ENCODE measurements around the gene SCAPER. TPM values are rescaled to one million over a fixed set of nuclear protein-coding genes. Genes with fewer than 3 reads are reported as not detected.

Gene SCAPER
- total and polyA plus RNA-seq, 2 of the 4 experiments (the other 2 are of a cell fraction), result 2.9 to 9.7 TPM

GRCh38 chr15:76905855-76906254, 715 bp upstream of the SCAPER start:
- POLR2A ChIA-PET (ENCODE audit: unreplicated experiment), result no interaction called here

More at GRCh38 chr15:76905855-76906254, 715 bp upstream of the SCAPER start:
- Histone ChIP-seq H4K5ac (ENCODE audit: low read depth, low read length) (no peak overlapping the region), H3K4me1 (ENCODE audit: control insufficient read depth, insufficient read depth, low read length) (peaks cover 10% of the 10 kb centered on the region), H4K8ac (ENCODE audit: low read depth in 2 of 2, low read length in 2 of 2) (peak overlapping the region; percentile 95 to 96), H4K20me1 (ENCODE audit: insufficient read depth, low read length) (peaks cover 6% of the 10 kb centered on the region; the same call in 1 of the 2 replicates), H2BK20ac (ENCODE audit: low read depth, low read length) (no peak overlapping the region), H4K91ac (ENCODE audit: insufficient read depth, low read depth, low read length) (no peak overlapping the region), H3K9me1 (ENCODE audit: insufficient read depth, low read length) (peaks cover 4% of the 10 kb centered on the region; the same call in 1 of the 2 replicates), H2AFZ (replicated peaks; ENCODE audit: low read length, poor library complexity) (peak overlapping the region; percentile 96), H3K4ac (ENCODE audit: low read depth, low read length) (peak overlapping the region; percentile 90), H2BK15ac (ENCODE audit: low read depth, low read length) (0 out of 3 replicates have a peak overlapping the region, but pooled peaks have one; percentile 63), H3K14ac (replicated peaks; ENCODE audit: low read depth, low read length) (peak overlapping the region; percentile 98), H2AK5ac (ENCODE audit: low read depth, low read length) (no peak overlapping the region), H3K36me3 (ENCODE audit: control insufficient read depth, insufficient read depth, low read length) (no peaks in the 10 kb centered on the region), H3K27ac (ENCODE audit: insufficient read depth, low read length) (no peak overlapping the region), H3K4me2 (ENCODE audit: low read depth, low read length) (peak overlapping the region; percentile 97), H3K4me3 (ENCODE audit: insufficient read depth, low read depth, low read length) (peak overlapping the region; percentile 81), H3K79me1 (ENCODE audit: low read depth in 1 of 2, low read length in 2 of 2) (peaks cover 9 to 26% of the 10 kb centered on the region in 2 experiments; a peak in 3 of 4 replicates), H2BK120ac (ENCODE audit: low read depth, low read length) (no peak overlapping the region), H3K9me3 (ENCODE audit: control insufficient read depth, insufficient read depth, low read length) (no peaks in the 10 kb centered on the region), H3K56ac (ENCODE audit: extremely low read depth, insufficient read depth, low read length) (peak overlapping the region; percentile 89; the same call in 1 of the 2 replicates), H3K9ac (ENCODE audit: low read depth, low read length) (peak overlapping the region; percentile 87; the same call in 1 of the 2 replicates), H3K27me3 (ENCODE audit: control insufficient read depth, insufficient read depth, low read length) (no peaks in the 10 kb centered on the region), H3K18ac (ENCODE audit: low read depth, low read length) (peak overlapping the region; percentile 25; the same call in 1 of the 2 replicates), H2BK5ac (ENCODE audit: low read depth, low read length, poor library complexity, severe bottlenecking) (no peak overlapping the region), H3K23ac (ENCODE audit: low read depth, low read length) (peak overlapping the region; percentile 90; the same call in 1 of the 2 replicates), H2AK9ac (replicated peaks; ENCODE audit: low read depth, low read length, poor library complexity) (no peak overlapping the region)
- dilution Hi-C loops (cut with HindIII; ENCODE audit: low sequenced_read_pairs, unreplicated experiment), result no loop called here
- CTCF ChIA-PET, result no interaction called here
- intact Hi-C loops (cut with micrococcal nuclease), result no loop called here
- no peak for TF ChIP-seq RFX5 (IDR thresholded peaks at IDR 0.05; ENCODE audit: low read depth, low read length)
- TF ChIP-seq RCOR1 (IDR thresholded peaks at IDR 0.05; ENCODE audit: insufficient replicate concordance, low read length), result no peak
- TF ChIP-seq CTCF (conservative IDR thresholded peaks at IDR 0.05; ENCODE audit: low read depth, low read length), result no peak
- no peak for TF ChIP-seq USF2 (IDR thresholded peaks at IDR 0.05; ENCODE audit: low read depth, low read length)
- no peak for TF ChIP-seq FOS (IDR thresholded peaks at IDR 0.05; ENCODE audit: low read depth, low read length)
- TF ChIP-seq, protein P1, sequence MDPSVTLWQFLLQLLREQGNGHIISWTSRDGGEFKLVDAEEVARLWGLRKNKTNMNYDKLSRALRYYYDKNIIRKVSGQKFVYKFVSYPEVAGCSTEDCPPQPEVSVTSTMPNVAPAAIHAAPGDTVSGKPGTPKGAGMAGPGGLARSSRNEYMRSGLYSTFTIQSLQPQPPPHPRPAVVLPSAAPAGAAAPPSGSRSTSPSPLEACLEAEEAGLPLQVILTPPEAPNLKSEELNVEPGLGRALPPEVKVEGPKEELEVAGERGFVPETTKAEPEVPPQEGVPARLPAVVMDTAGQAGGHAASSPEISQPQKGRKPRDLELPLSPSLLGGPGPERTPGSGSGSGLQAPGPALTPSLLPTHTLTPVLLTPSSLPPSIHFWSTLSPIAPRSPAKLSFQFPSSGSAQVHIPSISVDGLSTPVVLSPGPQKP (IDR thresholded peaks at IDR 0.05; ENCODE audit: borderline replicate concordance, low read depth, low read length), result no peak
- no peak for TF ChIP-seq BHLHE40 (IDR thresholded peaks at IDR 0.05; ENCODE audit: low read depth, low read length)
- no peak for TF ChIP-seq NFE2L2 (IDR thresholded peaks at IDR 0.05; ENCODE audit: low read depth, low read length)
- TF ChIP-seq MAFK (IDR thresholded peaks at IDR 0.05; ENCODE audit: low read depth, low read length), result no peak
- no peak for TF ChIP-seq POLR2A (IDR thresholded peaks at IDR 0.05; ENCODE audit: low read depth, low read length)
- TF ChIP-seq CEBPB (IDR thresholded peaks at IDR 0.05; ENCODE audit: low read depth, low read length), result no peak
- TF ChIP-seq SMC3 (IDR thresholded peaks at IDR 0.05; ENCODE audit: low read depth, low read length), result no peak
- no CpG with 5 or more reads among the region's 9 CpGs for WGBS, 2 experiments (ENCODE audit: extremely low coverage in 2 of 2, insufficient read length in 1 of 2)
- no TSS peak for BruUV-seq (replicated peaks)
- in situ Hi-C loops (cut with MboI; ENCODE audit: low sequenced_read_pairs), result no loop called here
- DNase-seq (no peak), ATAC-seq (ENCODE audit: low read depth) (no peak)
